ENCODE data around the gene SYNDIG1. TPM values are rescaled to one million over a fixed set of nuclear protein-coding genes. Genes with fewer than 3 reads are reported as not detected.

Gene SYNDIG1
- polyA plus RNA-seq, 1 of the 3 experiments (the other 2 are of a cell fraction), result not detected

DNA sequence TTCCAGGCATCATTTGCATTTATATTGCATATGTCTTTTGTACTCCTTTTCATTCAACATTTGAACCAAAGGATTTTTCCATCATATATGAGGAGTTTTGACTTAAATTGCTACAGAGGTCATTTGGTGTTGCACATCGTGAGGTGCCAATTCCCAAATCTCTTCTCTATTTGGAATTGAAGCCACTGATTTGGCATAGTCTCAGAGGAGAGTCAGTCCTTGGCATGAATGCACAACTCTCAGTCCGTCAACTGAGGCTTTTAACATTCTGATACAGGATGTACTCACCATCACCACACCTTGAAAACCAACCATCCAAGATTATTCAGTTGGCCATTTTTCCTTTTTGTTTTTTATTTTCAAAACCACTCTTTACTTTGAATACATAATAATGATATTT, 31.1 kb upstream of the SYNDIG1 start:
- no peaks in the 10 kb centered on the region for H3K9me3 ChIP-seq
- no peak for TF ChIP-seq USF1 (IDR thresholded peaks at IDR 0.05; ENCODE audit: borderline replicate concordance, low read depth)
- TF ChIP-seq TAF1 (IDR thresholded peaks at IDR 0.05; ENCODE audit: borderline replicate concordance, low read depth, low read length), result no peak
- no peak for TF ChIP-seq FOXM1 (IDR thresholded peaks at IDR 0.05; ENCODE audit: low read depth)
- TF ChIP-seq, protein P1, sequence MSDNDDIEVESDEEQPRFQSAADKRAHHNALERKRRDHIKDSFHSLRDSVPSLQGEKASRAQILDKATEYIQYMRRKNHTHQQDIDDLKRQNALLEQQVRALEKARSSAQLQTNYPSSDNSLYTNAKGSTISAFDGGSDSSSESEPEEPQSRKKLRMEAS (IDR thresholded peaks at IDR 0.05; ENCODE audit: low read depth), result no peak
- TF ChIP-seq ZBTB33 (IDR thresholded peaks at IDR 0.05; ENCODE audit: borderline replicate concordance, low read depth), result no peak
- no peak for TF ChIP-seq GATA2 (CRISPR knock-in tag; IDR thresholded peaks at IDR 0.05)
- no peak for TF ChIP-seq POLR2AphosphoS5 (IDR thresholded peaks at IDR 0.05; ENCODE audit: low read depth, low read length)
- 0 out of 2 replicates have a peak, but pooled peaks cover 2% of the 10 kb centered on the region for H4K20me1 ChIP-seq (ENCODE audit: insufficient read depth)
- CTCF ChIA-PET, result no interaction called here
- H3K27ac ChIP-seq (ENCODE audit: low read depth in 2 of 2, low read length in 1 of 2), result no peak overlapping the region
- H3K4me3 ChIP-seq (ENCODE audit: low read depth in 2 of 2, low read length in 1 of 2), result no peak overlapping the region
- POLR2A ChIA-PET, result no interaction called here
- no peak overlapping the region for H3K9ac ChIP-seq
- H3K4me1 ChIP-seq (ENCODE audit: control insufficient read depth in 1 of 2, insufficient read depth in 2 of 2, low read depth in 1 of 2, low read length in 1 of 2), result no peaks in the 10 kb centered on the region
- no peaks in the 10 kb centered on the region for H3F3A ChIP-seq (replicated peaks; ENCODE audit: insufficient read depth)
- WGBS (ENCODE audit: low lambda C conversion rate), result 15% methylated on average over 2 of the region's 2 CpGs
- DNase-seq, result no peak
- H3K27me3 ChIP-seq (ENCODE audit: insufficient read depth), result no peaks in the 10 kb centered on the region
- H2AFZ ChIP-seq (ENCODE audit: low read depth), result no peak overlapping the region
- H3K9me2 ChIP-seq, result no peaks in the 10 kb centered on the region
- no peak overlapping the region for H3K4me2 ChIP-seq
- H3K79me2 ChIP-seq (ENCODE audit: insufficient read depth), result no peaks in the 10 kb centered on the region
- H3K36me3 ChIP-seq (replicated peaks in 1 of 2; ENCODE audit: control insufficient read depth in 1 of 2, insufficient read depth in 2 of 2, low read length in 1 of 2), result no peaks in the 10 kb centered on the region

GRCh38 chr20:24439737-24440387, 29.6 kb upstream of the SYNDIG1 start:
- H3F3A ChIP-seq (replicated peaks; ENCODE audit: insufficient read depth), result no peaks in the 10 kb centered on the region
- no peak overlapping the region for H3K9ac ChIP-seq
- H3K9me3 ChIP-seq, result no peaks in the 10 kb centered on the region
- TF ChIP-seq USF1 (IDR thresholded peaks at IDR 0.05; ENCODE audit: borderline replicate concordance, low read depth), result no peak
- TF ChIP-seq ELF1 (IDR thresholded peaks at IDR 0.05), result no peak
- no peak for TF ChIP-seq CHD2 (IDR thresholded peaks at IDR 0.05; ENCODE audit: low read length, partially characterized antibody)
- TF ChIP-seq FOXJ3 (CRISPR knock-in tag; IDR thresholded peaks at IDR 0.05), result no peak
- TF ChIP-seq MXI1 (IDR thresholded peaks at IDR 0.05; ENCODE audit: low read depth, low read length), result no peak
- no peak for TF ChIP-seq RCOR1 (IDR thresholded peaks at IDR 0.05; ENCODE audit: low read length)
- TF ChIP-seq, protein P2, sequence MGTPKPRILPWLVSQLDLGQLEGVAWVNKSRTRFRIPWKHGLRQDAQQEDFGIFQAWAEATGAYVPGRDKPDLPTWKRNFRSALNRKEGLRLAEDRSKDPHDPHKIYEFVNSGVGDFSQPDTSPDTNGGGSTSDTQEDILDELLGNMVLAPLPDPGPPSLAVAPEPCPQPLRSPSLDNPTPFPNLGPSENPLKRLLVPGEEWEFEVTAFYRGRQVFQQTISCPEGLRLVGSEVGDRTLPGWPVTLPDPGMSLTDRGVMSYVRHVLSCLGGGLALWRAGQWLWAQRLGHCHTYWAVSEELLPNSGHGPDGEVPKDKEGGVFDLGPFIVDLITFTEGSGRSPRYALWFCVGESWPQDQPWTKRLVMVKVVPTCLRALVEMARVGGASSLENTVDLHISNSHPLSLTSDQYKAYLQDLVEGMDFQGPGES (IDR thresholded peaks at IDR 0.05; ENCODE audit: low read depth, low read length), result no peak
- TF ChIP-seq, protein P3, sequence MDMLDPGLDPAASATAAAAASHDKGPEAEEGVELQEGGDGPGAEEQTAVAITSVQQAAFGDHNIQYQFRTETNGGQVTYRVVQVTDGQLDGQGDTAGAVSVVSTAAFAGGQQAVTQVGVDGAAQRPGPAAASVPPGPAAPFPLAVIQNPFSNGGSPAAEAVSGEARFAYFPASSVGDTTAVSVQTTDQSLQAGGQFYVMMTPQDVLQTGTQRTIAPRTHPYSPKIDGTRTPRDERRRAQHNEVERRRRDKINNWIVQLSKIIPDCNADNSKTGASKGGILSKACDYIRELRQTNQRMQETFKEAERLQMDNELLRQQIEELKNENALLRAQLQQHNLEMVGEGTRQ (IDR thresholded peaks at IDR 0.05; ENCODE audit: borderline replicate concordance, low read depth, low read length), result no peak
- no peak for TF ChIP-seq YY1 (IDR thresholded peaks at IDR 0.05; ENCODE audit: low read depth)
- no peak for TF ChIP-seq GATA2 (CRISPR knock-in tag; IDR thresholded peaks at IDR 0.05)
- no peak for TF ChIP-seq NRF1 (IDR thresholded peaks at IDR 0.05; ENCODE audit: low read depth, low read length)
- TF ChIP-seq SIN3A (IDR thresholded peaks at IDR 0.05; ENCODE audit: borderline replicate concordance, low read depth, low read length), result no peak
- H3K79me2 ChIP-seq (ENCODE audit: insufficient read depth), result no peaks in the 10 kb centered on the region
- 23% methylated on average over 6 of the region's 7 CpGs for WGBS (ENCODE audit: low lambda C conversion rate)
- H3K4me1 ChIP-seq (ENCODE audit: control insufficient read depth in 1 of 2, insufficient read depth in 2 of 2, low read depth in 1 of 2, low read length in 1 of 2), result no peaks in the 10 kb centered on the region
- no peaks in the 10 kb centered on the region for H3K27me3 ChIP-seq (ENCODE audit: insufficient read depth)
- no peaks in the 10 kb centered on the region for H4K20me1 ChIP-seq (ENCODE audit: insufficient read depth)
- DNase-seq, result no peak
- H3K4me3 ChIP-seq (ENCODE audit: low read depth in 2 of 2, low read length in 1 of 2), result no peak overlapping the region
- no peaks in the 10 kb centered on the region for H3K36me3 ChIP-seq (replicated peaks in 1 of 2; ENCODE audit: control insufficient read depth in 1 of 2, insufficient read depth in 2 of 2, low read length in 1 of 2)
- POLR2A ChIA-PET, result no interaction called here
- H3K4me2 ChIP-seq, result no peak overlapping the region
- H2AFZ ChIP-seq (ENCODE audit: low read depth), result no peak overlapping the region
- CTCF ChIA-PET, result no interaction called here
- no peaks in the 10 kb centered on the region for H3K9me2 ChIP-seq
- no peak overlapping the region for H3K27ac ChIP-seq (ENCODE audit: low read depth in 2 of 2, low read length in 1 of 2)

All from SK-N-SH (cell line).